GM19239 (cell line): ENCODE measurements around the gene DHDH.

ENCODE experiments used
- DNase-seq: peaks from one replicate; pipeline ENCODE4 v3.0.0; 2011; ENCODE audit warnings: low spot score; ENCODE audit not compliant: insufficient read length
- FAIRE-seq: peaks from 2 replicates; lab custom pipeline; 2011; peaks lifted over from hg19 to GRCh38; lab: Jason Lieb, UNC

The DHDH gene

GRCh38 chr19:48946463-48947257 is 13.2 kb downstream of the DHDH start:
- no peak for DNase-seq

GRCh38 chr19:48947258-48947542 is 13.7 kb downstream of the DHDH start:
- DNase-seq (no peak), FAIRE-seq (no peak)

More at GRCh38 chr19:48946463-48947257, 13.2 kb downstream of the DHDH start:
- FAIRE-seq, result no peak

GRCh38 chr19:48950159-48950558 is 16.7 kb downstream of the DHDH start:
- DNase-seq, result no peak
- FAIRE-seq, result no peak

DNA sequence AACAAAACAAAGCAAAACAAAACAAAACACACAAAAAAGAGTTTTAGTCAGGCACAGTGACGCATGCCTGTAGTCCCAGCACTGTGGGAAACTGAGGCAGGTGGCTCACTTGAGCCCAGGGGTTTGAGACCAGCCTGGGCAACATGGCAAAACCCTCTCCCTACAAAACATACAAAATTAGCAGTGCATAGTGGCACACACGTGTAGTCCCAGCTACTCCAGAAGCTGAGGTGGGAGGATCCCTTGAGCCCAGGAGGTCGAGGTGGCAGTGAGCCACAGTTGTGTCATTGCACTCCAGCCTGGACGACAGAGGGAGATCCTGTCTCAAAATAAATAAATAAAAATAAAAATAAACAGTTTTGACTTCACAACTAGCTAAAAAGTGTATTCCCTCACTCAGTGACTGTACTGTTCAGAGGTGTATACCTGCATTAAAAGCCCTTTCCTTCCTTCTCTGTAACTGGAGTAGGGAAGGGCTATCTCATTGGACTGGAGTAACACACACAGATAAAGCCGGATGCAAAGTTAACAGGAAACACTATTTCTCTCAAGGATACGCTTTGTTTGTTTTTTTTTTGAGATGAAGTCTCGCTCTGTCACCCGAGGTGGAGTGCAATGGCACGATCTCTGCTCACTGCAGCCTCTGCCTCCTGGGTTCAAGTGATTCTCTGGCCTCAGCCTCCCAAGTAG is 17.5 kb downstream of the DHDH start:
- FAIRE-seq (no peak), DNase-seq (no peak)

GRCh38 chr19:48953141-48953540 is 19.6 kb downstream of the DHDH start:
- DNase-seq, result no peak

DNA sequence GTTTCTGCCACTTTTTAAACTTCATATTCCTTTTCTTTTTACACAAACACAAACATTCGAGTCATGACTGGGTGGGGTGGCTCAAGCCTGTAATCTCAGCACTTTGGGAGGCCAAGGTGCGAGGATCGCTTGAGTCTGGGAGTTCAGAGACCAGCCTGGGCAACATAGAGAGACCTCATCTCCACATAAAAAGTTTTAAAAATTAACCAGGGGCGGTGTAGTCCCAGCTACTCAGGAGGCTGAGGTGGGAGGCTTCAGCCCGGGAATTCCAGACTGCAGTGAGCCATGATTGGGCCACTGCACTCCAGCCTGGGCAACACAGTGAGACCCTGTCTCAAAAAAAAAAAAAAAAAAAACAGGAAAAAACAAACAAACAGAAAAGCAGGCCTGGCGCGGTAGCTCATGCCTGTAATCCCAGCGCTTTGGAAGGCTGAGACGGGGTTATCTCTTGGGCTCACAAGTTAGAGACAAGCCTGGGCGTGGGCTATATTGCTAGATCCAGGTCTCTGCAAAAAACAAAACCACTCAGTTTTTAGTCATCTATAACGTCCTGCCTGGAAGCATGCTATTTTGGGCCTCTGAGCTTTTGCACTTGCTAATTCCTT is 20.6 kb downstream of the DHDH start:
- no peak for FAIRE-seq
- DNase-seq, result no peak

More at GRCh38 chr19:48953141-48953540, 19.6 kb downstream of the DHDH start:
- FAIRE-seq, result no peak

- peak; percentile 93 for FAIRE-seq
- peak; percentile 92 for DNase-seq
These were observed 21.3 kb downstream of the DHDH start, which contains the start of gene BAX for GRCh38 chr19:48954595-48955307. Gene BAX, plus strand, starts transcription at chr19:48954875. Its CDS starts 54 bp downstream, at chr19:48954929.

GRCh38 chr19:48955308-48955958 is 21.9 kb downstream of the DHDH start:
- DNase-seq (no peak), FAIRE-seq (peak; percentile 45)

DNA sequence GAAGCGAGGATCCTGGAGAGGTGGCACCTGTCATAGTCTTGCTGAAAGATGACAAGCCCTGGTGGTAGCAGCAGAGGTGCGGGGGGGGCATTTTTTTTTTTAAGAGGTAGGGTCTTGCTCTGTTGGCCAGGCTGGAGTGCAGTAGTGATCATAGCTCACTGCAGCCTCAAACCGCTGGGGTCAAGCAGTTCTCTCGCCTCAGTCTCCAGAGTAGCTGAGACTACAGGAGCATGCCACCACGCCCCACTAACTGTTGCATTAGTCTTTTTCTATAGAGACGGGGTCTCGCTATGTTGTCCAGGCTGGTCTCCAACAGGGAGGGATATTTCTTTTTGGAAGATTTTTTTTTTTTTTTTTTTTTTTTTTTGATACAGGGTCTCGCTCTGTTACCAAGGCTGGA is 24.5 kb downstream of the DHDH start:
- DNase-seq (no peak), FAIRE-seq (no peak)

DNA sequence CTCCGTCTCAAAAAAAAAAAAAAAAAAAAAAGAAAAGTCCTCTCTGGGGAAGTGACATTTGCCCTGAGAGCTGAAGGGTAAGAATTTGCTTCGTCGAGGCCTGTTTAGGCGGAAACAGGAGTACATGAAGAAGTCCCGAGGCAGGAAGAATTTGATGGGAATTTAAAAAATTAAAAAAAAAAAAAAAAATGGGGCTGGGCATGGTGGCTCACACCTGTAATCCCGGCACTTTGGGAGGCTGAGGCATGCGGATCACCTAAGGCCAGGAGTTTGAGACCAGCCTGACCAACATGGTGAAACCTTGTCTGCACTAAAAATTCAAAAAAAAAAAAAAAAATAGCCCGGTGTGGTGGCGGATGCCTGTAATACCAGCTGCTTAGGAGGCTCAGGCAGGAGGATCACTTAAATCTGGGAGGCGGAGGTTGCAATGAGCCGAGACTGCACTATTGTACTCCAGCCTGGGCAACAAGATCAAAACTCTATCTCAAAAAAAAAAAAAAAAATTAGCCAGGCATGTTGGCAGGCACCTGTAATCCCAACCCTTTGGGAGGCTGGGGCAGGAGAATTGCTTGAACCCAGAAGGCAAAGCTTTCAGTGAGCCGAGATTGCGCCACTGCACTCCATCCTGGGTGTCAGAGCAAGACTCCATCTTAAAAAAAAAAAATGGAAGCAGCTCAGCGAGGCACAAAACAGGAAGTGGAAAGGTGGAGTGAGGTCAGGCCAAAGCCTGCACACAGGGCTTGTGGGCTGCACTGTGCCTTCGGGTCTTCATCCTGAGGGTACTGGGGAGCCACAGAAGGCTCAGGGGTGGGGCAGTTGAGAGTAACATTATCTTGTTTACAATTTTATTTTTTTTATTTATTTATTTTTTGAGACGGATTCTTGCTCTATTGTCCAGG is 26.1 kb downstream of the DHDH start:
- FAIRE-seq, result no peak
- no peak for DNase-seq

DNA sequence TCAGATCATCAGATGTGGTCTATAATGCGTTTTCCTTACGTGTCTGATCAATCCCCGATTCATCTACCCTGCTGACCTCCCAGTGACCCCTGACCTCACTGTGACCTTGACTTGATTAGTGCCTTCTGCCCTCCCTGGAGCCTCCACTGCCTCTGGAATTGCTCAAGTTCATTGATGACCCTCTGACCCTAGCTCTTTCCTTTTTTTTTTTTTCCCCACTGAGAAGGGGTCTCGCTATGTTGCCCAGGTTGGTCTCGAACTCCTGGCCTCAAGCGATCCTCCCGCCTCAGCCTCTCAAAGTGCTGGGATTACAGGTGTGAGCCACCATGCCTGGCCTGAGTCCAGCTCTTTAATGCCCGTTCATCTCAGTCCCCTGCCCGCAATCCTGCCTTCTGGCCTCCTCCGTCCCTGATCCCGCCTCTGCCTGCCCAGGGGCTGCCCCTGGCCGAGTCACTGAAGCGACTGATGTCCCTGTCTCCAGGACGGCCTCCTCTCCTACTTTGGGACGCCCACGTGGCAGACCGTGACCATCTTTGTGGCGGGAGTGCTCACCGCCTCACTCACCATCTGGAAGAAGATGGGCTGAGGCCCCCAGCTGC is 27.7 kb downstream of the DHDH start:
- FAIRE-seq (no peak), DNase-seq (no peak)

DNA sequence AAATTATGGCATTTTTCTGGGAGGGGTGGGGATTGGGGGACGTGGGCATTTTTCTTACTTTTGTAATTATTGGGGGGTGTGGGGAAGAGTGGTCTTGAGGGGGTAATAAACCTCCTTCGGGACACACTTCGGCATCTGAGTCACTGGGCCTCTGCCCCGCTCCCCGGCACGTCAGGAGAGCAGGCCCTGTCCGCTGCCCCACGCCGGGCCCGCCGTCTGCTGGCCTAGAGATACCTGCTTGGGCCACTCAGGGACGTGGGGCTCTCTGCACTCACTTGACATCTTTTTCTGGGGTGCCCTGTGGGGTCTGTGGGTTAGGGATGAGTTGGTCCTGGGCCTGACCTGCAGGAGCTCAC is 28.2 kb downstream of the DHDH start:
- FAIRE-seq (no peak), DNase-seq (no peak)

GRCh38 chr19:48962029-48962848 is 28.7 kb downstream of the DHDH start:
- DNase-seq (peak; percentile 68), FAIRE-seq (peak; percentile 89)

DNA sequence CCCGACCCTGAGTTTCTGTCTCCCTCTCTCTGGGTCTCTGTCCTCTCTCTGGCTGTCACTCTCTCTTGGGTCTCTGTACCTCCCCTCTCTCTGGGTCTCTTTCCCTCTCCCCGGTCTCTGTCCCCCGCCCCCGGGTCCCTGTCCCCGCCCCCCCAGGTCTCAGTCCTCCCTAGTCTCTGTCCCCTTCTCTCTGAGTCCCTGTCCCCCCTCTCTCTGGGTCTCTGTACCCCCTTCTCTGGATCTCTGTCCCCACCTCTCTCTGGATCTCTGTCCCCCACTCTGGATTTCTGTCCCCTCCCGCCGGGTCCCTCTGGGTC is 29.3 kb downstream of the DHDH start:
- peak; percentile 18 for FAIRE-seq

DNA sequence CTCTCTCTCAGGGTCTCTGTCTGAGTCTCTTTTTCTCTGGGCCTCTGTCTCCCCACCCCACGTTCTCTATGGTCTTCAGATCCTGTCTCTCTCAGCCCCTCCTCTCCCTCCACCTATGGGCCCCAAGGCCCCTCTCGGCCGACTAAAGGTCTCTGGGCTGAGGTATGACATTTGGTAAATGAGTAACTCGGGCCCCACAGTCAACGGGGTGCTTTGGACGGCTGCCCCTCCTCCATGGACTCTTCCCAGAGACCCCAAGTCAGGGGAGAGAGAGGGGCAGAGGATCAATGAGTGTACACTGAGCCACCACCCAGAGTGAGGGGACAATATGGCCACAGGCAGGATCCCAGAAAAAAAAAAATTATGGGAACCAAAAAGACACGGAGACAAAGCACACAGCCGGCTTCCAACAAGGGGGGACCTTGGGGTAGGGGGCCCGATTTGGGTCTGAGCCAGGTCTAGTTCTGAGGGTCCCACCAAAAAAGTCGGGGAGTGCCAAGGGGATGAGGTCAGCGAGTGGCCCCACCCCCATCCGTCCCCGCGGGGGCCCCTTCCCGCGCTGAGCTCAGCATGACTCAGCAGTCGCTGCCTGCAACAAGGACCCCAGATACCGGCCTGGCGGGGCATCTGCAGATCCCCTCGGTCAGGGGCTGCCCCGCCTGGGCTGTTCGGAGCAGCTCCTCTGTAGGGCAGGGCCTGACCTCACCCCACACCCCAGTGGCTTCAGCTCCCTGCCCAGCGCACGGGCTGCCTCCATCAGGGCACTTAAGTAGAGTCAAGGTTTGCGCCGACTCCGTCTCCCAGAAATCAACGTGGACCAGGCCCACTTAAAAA is 30.1 kb downstream of the DHDH start:
- DNase-seq, result peak; percentile 50
- FAIRE-seq, result peak; percentile 93

More for the DNA sequence above, 29.3 kb downstream of the DHDH start:
- no peak for DNase-seq

DNA sequence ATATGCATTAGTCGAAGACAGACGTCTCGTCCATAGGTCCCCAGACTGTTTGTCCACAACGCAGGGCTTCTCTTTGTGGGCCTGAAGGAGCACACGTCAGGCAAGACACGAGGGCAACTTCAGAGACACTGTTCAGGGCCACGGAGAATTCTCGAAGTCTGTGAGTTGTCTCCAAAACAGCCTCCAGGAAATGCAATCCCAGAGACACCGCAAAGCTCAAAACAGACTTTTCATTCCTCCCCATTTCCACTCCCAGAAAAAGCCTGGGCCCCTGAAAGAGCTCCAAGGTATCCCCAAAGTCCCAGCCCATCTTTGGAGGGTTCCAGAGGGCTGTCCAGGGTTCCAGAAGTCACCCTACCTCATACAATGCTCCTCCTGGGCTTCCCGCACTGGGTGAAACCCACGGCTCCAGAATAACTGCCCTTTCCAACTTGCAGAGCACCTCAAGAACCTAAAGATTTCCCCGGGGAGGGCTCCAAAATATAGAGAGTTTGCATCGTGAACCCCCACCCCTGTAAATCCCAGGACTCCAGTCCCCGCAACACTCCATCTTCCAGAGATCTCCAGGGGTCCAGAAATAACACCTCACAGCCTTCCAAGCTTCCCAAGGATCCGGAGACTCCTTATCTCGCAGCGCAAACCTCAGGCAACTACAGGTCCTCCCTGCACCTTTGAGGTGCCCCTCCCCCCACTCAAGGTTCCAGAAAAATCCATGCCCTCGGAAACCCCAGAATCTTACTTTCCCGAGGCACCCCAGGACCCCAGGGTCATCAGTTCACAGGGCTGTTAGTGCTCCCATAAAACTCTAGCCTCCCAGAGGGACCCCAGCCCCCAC is 30.9 kb downstream of the DHDH start:
- no peak for FAIRE-seq
- DNase-seq, result no peak
